ENCODE results near the gene CALCOCO1.

- TF ChIP-seq CTCF (conservative IDR thresholded peaks at IDR 0.05) (no peak), EZH2 (IDR thresholded peaks at IDR 0.05; ENCODE audit: low read depth) (no peak)
These were observed 26.9 kb upstream of the CALCOCO1 start for GRCh38 chr12:53754188-53754585.

All from PC-9 (cell line).